ENCODE data around the gene HMCN1. TPM values are rescaled to one million over a fixed set of nuclear protein-coding genes. Genes with fewer than 3 reads are reported as not detected.

The HMCN1 gene
- total RNA-seq, 6 experiments from 2014 or later: 4.7 to 7.5 (median 5.7) TPM

DNA sequence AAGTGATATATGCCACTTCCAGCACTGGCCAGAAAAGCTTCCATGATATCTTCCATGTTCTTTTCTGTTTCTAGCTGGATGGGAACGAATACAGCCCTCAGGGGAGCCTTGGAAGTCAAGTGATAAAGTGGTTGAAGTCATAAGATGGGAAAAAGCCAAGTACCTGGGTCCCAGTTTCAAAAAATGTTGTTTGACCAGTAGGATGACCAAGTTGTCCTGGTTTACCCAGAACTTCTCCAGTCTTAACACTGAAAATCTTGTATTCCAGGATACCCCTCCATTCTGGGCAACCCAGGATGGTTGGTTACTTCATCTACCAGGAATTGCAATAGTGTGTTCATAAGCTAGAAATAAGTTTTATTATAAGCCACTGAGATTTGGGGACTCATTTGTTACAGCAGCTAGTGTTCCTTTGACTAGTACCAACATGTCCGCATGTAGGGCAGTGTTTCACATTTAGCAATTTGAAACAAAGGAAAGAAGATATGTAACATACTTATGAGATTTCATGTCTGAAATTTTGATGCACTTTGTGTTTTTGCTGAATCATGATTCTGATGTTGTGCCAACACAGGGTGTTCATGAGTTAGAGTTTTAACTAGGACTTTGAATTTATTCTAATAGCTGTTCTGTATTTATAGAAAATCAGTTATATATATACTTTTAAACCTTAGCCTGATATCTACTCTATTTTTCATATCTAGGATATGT, 500.9 kb downstream of the HMCN1 start:
- Histone ChIP-seq H3K27me3 (no peaks in the 10 kb centered on the region), H3K27ac (no peak overlapping the region), H3K4me1 (no peaks in the 10 kb centered on the region), H3K9me3 (no peaks in the 10 kb centered on the region), H3K36me3 (no peaks in the 10 kb centered on the region), H3K4me3 (no peak overlapping the region)
- WGBS (ENCODE audit: insufficient coverage, low coverage, low lambda C conversion rate, missing lambda C conversion rate): 39% methylated on average over 2 of the region's 2 CpGs
- intact Hi-C loops (cut with DNase I): no loop called here
- no peak for DNase-seq
- TF ChIP-seq, protein P1, sequence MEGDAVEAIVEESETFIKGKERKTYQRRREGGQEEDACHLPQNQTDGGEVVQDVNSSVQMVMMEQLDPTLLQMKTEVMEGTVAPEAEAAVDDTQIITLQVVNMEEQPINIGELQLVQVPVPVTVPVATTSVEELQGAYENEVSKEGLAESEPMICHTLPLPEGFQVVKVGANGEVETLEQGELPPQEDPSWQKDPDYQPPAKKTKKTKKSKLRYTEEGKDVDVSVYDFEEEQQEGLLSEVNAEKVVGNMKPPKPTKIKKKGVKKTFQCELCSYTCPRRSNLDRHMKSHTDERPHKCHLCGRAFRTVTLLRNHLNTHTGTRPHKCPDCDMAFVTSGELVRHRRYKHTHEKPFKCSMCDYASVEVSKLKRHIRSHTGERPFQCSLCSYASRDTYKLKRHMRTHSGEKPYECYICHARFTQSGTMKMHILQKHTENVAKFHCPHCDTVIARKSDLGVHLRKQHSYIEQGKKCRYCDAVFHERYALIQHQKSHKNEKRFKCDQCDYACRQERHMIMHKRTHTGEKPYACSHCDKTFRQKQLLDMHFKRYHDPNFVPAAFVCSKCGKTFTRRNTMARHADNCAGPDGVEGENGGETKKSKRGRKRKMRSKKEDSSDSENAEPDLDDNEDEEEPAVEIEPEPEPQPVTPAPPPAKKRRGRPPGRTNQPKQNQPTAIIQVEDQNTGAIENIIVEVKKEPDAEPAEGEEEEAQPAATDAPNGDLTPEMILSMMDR (IDR thresholded peaks at IDR 0.05): no peak
- no peak for TF ChIP-seq POLR2A (IDR thresholded peaks at IDR 0.05)
- ATAC-seq: no peak

DNA sequence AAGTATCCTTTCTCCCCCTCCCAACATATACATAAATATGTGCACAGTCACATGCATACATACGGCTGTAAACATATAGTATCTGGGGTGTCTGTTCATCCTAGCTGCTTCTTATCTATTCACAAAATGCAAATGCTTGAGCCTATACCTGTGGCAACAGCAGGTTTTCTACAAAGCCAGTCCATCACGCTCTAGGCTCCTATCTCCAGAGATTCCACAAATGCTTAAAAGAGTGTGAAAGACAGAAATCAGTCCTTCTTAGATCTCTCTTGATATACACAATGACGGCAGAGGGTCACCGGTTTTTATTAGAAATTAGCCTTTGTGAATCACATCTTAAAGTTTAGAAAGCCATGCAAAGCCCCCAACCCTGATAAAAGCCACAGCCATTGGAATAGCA, 501.5 kb downstream of the HMCN1 start:
- Histone ChIP-seq H3K4me3 (no peak overlapping the region), H3K4me1 (no peaks in the 10 kb centered on the region), H3K27ac (no peak overlapping the region), H3K9me3 (no peaks in the 10 kb centered on the region), H3K27me3 (no peaks in the 10 kb centered on the region), H3K36me3 (no peaks in the 10 kb centered on the region)
- intact Hi-C loops (cut with DNase I): no loop called here
- DNase-seq: no peak
- no peak for ATAC-seq
- WGBS (ENCODE audit: insufficient coverage, low coverage, low lambda C conversion rate, missing lambda C conversion rate): 75% methylated on average over 4 of the region's 4 CpGs
- no peak for TF ChIP-seq POLR2A (IDR thresholded peaks at IDR 0.05)
- TF ChIP-seq, protein P1 (IDR thresholded peaks at IDR 0.05): no peak

DNA sequence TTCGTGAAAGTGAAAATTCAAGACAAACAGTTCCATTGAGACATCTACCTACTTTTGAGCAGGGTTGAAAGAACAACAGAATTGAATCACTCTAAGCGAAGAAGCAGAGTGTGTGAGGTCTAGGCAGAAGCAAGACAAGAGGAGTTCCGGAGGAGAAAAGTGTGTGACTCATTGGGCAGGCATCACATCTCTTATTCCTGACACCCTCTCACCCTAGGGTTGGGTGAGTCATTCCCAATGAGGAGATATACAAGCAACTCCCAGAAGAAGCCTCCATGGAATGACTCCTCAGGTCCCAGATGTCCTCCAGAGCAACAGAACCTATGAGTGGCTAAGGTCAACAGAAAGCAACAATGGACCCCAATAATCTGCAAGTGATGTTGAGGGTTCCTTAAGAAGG, 502.7 kb downstream of the HMCN1 start:
- Histone ChIP-seq H3K36me3 (no peaks in the 10 kb centered on the region), H3K27ac (no peak overlapping the region), H3K4me3 (no peak overlapping the region), H3K27me3 (no peaks in the 10 kb centered on the region), H3K4me1 (no peaks in the 10 kb centered on the region), H3K9me3 (no peaks in the 10 kb centered on the region)
- 79% methylated on average over 3 of the region's 3 CpGs for WGBS (ENCODE audit: insufficient coverage, low coverage, low lambda C conversion rate, missing lambda C conversion rate)
- ATAC-seq (no peak), DNase-seq (no peak)
- no peak for TF ChIP-seq POLR2A (IDR thresholded peaks at IDR 0.05)
- TF ChIP-seq, protein P1 (IDR thresholded peaks at IDR 0.05): no peak
- intact Hi-C loops (cut with DNase I): no loop called here

DNA sequence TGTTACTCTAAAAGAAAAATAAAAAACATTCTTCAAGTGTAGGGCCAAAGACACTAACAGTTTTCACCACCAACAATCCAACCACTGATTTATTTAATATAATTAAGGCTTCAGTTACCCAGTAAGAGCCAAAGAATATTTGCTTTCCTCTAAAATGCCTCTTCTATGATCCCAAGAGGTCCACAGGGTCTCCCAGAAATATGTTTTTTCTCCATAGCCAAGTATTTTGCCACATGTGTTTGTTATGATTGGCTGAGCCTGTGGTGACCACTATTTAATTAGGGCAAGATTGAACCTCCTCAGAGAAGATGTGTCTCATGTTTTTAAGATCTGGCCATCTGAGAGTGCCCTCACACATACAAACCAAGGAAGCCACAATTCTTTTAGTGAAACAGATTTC, 505.0 kb downstream of the HMCN1 start:
- DNase-seq (no peak), ATAC-seq (no peak)

More for the DNA sequence above, 505.0 kb downstream of the HMCN1 start:
- no peak overlapping the region for H3K27ac ChIP-seq
- H3K27me3 ChIP-seq: no peaks in the 10 kb centered on the region
- intact Hi-C loops (cut with DNase I): no loop called here
- TF ChIP-seq, protein P1 (IDR thresholded peaks at IDR 0.05): no peak
- TF ChIP-seq POLR2A (IDR thresholded peaks at IDR 0.05): no peak
- H3K36me3 ChIP-seq: no peaks in the 10 kb centered on the region
- no peaks in the 10 kb centered on the region for H3K4me1 ChIP-seq
- no peak overlapping the region for H3K4me3 ChIP-seq
- no peaks in the 10 kb centered on the region for H3K9me3 ChIP-seq

Measured in right lobe of liver (tissue), 6 donors.